NCI-H510A (cell line): ENCODE results near the gene ZNF93.
"Not testable (repeated sequence)": the region's sequence is repeated elsewhere in the genome, so short reads cannot be mapped to it uniquely, and the experiment has no call there.

ENCODE experiments used
- DNase-seq: peaks from one replicate; lab custom pipeline; 2025; lab: John Stamatoyannopoulos, UW

Gene ZNF93

DNA sequence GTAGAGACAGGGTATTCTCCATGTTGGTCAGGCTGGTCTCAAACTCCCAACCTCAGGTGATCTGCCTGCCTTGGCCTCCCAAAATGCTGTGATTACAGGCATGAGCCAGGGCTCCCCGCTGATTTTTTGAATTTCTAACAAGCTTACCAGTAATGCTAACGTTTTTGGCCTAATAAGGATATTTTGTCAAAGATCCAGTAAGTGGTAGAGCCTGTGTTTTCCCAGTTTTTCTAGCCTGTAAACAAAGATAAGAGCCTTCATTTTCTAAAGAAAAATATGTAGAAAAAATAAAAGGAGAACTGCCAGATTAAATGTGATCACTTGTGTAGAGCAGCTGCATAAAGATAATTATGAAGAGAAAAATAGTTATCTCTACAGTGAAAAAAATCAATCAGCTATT, 37.7 kb downstream of the ZNF93 start:
- no peak for DNase-seq

DNA sequence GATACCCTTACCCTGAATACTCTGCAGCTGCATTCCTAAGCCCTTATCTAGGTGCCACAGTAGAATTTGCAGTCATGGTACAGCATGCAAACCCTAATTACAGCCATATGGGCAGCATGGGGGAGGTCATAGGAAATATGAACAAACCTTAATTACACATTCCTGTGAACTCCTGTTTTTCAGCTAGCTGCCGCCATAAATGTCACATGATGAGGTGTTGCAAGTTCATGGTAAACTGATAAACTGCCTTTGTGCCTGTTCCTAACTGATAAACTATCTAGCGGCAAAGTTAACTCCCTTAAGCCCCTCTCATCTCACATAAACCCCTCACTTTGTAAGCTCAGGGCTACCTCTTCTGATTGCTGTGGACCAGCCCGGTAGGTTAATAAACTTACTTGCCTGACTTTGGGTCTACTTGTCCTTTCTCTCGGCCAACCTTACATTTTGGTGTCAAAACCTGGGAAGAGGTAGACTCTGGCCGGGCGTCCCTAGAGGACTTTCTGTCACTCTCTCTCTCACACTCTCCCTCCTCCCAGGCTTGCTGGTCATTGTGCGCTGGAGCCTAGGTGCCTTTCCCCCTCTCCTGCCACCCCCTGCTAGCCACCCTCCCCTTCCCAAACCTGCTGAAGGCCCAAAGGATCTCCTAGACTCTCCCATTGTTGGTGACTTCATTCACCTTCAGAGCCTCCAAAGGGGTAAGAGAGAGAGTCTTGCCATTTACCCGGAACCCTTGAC, 43.3 kb downstream of the ZNF93 start:
- DNase-seq: no peak

DNA sequence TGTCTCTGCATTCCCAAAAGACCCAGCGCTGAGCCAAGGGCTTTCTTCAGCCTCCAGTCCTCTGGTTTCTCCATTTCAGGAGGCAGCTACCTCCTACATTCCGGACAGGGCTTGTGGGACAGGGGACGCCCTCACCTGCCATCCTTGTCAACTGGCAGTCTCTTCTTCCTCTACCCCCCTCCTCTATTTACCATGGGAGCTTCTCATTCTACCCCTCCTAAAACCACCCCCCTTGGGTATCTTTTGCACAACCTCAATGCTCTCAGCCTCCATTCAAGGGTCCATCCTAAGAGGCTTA, 43.8 kb downstream of the ZNF93 start:
- DNase-seq: no peak

DNA sequence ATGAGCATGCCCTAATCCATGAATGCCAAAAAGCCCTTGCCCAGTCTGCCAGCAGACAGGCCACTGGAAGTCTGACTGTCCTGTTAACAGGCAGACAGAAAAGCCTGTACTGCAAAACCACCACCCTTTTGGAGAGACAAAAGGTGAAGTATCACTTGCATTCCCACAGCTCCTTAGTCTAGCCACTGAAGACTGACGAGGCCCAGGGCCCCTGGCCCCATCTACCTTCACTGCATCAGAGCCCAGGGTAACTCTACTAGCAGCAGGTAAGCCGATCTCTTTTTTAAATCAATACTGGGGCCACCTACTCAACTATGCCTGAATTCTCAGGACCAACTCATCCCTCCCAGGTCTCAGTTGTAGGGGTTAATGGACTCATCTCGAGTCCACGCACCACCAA, 45.5 kb downstream of the ZNF93 start:
- DNase-seq: no peak

DNA sequence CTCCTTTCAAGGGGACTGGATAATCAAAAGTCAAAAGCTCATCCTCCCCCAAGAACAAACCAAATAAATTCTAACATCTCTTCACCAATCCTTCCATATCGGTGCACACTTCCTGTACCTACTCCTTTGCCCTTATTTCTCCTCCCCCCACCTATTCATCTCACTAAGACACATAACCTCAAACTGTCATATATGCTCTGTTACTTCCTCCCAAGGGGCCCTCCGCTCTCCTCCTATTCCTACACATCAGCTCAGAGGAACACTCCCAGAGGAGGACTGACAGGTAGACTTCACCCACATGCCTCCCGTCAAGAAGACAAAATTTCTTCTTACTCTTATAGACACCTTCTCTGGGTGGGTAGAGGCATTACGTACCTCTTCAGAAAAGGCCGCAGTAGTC, 48.1 kb downstream of the ZNF93 start:
- DNase-seq: no peak

DNA sequence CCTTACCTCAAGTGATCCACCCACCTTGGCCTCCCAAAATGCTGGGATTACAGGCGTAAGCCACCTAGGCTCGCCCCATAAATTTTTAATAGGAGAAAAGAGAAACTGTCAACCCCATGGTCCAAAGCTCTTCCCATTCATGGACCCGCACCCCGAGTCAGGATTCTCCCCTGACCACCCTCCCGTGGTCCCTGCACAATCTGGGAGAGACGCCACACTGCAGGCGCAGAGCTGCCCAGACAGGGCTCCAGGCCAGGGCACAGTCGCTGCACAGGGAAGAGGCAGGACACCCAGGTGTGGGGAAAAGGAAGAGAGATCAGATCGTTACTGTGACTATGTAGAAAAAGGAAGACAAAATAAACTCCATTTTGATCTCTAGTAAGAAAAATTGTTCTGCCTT, 54.5 kb downstream of the ZNF93 start:
- no peak for DNase-seq

DNA sequence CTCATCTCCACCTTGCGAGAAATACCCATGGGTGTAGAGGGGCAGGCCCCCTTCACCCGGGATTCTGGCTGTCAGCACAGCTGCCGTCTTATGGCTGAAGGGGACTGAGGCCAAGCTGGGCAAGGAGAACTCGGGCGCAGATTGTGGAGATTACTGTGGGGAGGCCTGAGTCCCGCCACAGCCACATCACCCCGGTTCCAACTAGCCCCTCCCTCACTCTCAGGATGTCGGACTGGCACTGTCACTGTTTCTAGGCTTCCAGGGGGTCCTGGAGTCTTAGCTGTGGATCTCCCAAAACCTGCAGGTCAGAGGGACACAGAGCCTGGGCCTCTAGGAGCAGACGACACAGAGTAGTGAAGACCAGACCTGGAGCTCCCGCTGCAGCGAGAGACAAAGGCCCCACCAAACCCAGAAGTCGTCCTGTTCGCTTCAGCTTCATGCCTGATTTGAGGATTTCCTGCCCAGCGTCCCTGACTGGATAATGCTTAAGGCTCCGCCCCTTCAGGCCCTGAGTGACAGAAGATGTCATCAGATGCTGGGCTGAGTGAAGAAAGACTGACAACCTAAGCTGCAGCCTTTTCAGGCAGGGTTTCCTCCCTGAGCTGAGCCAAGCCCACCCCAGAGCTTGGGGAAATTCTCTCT, 55.8 kb downstream of the ZNF93 start:
- no peak for DNase-seq

DNA sequence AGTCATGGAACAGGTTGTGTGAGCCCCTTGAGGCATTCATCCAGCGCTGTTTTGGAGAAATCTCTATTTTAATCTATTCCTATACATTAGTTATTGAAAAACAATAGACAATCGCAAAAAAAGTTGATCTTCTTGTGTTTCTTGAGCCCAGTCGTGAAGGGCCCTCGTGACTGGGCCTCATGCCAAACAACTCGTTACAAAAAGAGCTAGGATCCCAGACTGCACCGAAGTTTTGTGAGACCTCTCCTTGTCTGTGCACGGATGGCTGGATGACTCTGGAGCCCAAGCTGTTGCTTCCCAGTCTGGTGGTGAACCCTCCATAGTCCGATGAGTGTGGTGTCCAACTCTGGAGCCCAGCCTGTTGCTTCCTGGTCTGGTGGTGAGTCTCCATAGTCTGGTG, 57.0 kb downstream of the ZNF93 start:
- DNase-seq: not testable (repeated sequence)

DNA sequence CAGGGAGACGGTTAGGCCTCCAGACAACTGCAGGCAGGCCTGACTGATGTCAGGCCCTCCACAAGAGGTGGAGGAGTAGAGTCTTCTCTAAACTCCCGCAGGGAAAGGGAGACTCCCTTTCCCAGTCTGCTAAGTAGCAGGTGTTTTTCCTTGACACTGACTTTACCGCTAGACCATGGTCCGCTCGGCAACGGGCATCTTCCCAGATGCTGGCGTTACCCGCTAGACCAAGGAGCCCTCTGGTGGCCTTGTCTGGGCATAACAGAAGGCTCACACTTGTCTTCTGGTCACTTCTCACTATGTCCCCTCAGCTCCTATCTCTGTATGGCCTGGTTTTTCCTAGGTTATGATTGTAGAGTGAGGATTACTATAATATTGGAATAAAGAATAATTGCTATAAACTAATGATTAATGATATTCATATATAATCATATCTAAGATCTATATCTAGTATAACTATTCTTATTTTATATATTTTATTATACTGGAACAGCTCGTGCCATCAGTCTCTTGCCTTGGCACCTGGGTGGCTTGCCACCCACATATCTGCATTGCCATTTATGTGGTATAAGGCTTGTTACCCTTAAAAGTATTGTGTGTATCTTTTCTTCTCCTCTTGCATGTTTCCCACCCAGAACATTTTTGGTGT, 58.5 kb downstream of the ZNF93 start:
- DNase-seq: peak; percentile 0

DNA sequence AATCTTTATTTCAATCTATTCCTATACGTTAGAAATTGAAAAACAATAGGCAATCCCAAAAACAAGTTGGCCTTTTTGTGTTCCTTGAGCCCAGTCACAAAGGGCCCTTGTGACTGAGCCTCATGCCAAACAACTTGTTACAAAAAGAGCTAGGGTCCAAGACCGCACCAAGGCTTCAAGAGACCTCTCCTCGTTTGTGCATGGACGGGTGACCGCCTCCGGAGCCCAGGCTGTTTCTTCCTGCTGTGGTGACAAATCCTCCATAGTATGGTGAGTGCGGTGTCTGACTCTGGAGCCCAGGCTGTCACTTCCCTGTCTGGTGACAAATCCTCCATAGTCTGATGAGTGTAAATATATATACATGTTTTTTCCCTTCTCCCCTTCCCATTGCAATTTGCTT, 63.7 kb downstream of the ZNF93 start:
- DNase-seq: no peak

DNA sequence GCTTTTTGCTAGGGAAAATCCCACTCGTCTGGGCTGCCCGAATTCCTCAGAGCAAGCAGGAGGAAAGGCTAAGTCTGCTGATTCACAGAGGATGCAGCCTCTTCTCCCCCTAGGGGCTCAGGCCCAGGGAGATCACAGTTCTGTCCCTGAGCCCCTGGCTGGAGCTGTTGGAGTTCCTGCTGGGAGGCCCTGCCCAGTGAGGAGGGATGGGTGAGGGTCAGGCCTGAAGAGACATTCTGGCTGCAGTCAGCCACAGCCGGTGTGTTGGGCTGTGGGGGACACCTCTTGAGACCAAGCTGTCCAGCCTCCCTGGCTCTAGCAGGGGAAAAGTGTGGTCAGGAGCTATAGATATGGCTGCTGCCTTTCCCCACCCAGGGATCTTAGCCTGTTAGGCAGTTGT, 65.4 kb downstream of the ZNF93 start:
- DNase-seq: not testable (repeated sequence)

DNA sequence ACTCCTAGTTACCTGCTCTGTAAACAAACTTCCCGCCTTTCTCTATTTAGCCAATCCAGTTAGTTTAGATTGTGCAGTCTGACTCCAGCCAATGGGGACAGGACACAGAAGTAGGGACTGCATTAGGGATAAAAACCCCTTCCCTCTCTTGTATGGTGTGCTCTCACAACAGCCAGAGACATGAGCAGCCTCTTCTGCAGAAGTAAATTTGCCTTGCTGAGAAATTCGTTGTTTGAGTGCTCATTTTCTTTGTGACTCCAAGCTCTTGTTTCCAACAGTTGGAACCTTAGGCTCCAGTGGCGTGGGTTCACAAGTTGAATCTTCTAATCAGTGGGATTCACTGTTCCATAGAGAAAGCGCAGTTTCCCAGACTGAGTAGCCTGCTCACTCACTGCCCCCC, 66.1 kb downstream of the ZNF93 start:
- DNase-seq: no peak
